PFSK-1 (cell line): ENCODE results near the gene S100A12.

ENCODE experiments used
- FOXP2 ChIP-seq: optimal IDR thresholded peaks from 2 replicates; pipeline ENCODE3; 2011; ENCODE audit warnings: borderline replicate concordance, control low read depth, inconsistent platforms; ENCODE audit not compliant: insufficient read depth; ENCODE audit errors: extremely low read length, extremely low read depth
- POLR2AphosphoS5 ChIP-seq: IDR thresholded peaks from 2 replicates; pipeline ENCODE4 v1.6.1; 2012; ENCODE audit warnings: low read depth, mild to moderate bottlenecking, control low read depth, low read length, moderate library complexity
- SIN3A ChIP-seq: IDR thresholded peaks from 2 replicates; pipeline ENCODE4 v1.6.1; 2012; ENCODE audit warnings: mild to moderate bottlenecking, low read length, moderate library complexity, borderline replicate concordance; ENCODE audit not compliant: insufficient read depth
- TAF1 ChIP-seq: IDR thresholded peaks from 2 replicates; pipeline ENCODE4 v1.6.1; 2012; ENCODE audit warnings: low read length, control low read depth, borderline replicate concordance; ENCODE audit not compliant: insufficient read depth
- TF ChIP-seq, protein P1 (sequence below), 2 experiments: IDR thresholded peaks; 2 replicates each; pipeline versions ENCODE4 v1.6.1 to v1.8.0; 2011 to 2012; ENCODE audit warnings: low read depth in 2 of 2, low read length in 2 of 2, control low read depth in 1 of 2, inconsistent platforms in 1 of 2, mild to moderate bottlenecking in 1 of 2, moderate library complexity in 1 of 2; ENCODE audit not compliant: insufficient read depth in 1 of 2

S100A12 gene

DNA sequence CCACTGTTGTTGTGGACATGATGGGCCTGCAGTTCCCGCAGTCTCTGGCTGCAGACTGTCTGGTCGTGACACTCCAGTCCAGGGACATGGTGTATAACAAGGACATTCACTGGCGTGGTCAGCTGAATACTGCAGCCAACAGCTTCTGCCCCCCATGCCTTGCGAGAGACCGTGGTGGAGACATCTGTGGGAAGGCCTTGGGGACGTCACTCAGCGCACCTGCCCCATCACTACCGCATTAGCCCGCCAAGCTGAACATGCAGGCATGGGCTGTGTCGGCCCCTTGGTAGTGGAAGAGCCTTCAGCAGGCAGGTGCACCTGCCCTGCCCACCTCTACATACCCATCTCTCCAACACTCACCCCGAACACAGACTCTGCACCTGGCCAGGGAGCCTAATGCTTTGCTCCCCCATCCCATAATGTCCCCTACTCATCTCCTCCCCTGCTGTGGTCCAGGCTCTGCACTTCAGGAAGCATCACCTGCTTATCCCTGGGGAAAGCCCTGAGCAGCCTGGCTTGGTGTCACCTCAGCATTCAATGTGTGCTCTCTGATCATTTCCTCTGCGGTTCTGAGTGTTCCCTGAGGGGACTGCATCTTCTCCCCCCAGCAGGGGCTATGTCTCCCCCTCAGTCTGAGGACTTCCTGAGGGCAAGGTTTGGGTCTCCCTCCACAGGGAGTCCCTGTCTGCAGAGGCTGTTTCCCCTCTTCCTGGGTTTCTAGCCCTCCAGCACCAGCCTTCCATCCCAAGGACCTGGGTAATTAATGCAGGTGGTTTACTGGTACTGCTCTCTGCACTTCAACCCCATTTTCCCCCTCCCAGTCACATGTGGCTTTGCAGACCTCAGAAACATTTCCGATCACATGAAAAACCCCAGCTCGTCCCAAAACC lies 30.0 kb downstream of the S100A12 start:
- TF ChIP-seq SIN3A (no peak), FOXP2 (no peak), TAF1 (no peak), POLR2AphosphoS5 (no peak)
- TF ChIP-seq, protein P1, sequence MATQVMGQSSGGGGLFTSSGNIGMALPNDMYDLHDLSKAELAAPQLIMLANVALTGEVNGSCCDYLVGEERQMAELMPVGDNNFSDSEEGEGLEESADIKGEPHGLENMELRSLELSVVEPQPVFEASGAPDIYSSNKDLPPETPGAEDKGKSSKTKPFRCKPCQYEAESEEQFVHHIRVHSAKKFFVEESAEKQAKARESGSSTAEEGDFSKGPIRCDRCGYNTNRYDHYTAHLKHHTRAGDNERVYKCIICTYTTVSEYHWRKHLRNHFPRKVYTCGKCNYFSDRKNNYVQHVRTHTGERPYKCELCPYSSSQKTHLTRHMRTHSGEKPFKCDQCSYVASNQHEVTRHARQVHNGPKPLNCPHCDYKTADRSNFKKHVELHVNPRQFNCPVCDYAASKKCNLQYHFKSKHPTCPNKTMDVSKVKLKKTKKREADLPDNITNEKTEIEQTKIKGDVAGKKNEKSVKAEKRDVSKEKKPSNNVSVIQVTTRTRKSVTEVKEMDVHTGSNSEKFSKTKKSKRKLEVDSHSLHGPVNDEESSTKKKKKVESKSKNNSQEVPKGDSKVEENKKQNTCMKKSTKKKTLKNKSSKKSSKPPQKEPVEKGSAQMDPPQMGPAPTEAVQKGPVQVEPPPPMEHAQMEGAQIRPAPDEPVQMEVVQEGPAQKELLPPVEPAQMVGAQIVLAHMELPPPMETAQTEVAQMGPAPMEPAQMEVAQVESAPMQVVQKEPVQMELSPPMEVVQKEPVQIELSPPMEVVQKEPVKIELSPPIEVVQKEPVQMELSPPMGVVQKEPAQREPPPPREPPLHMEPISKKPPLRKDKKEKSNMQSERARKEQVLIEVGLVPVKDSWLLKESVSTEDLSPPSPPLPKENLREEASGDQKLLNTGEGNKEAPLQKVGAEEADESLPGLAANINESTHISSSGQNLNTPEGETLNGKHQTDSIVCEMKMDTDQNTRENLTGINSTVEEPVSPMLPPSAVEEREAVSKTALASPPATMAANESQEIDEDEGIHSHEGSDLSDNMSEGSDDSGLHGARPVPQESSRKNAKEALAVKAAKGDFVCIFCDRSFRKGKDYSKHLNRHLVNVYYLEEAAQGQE (IDR thresholded peaks at IDR 0.05; ENCODE audit: insufficient read depth in 1 of 2, low read depth in 2 of 2, low read length in 2 of 2) = no peak

DNA sequence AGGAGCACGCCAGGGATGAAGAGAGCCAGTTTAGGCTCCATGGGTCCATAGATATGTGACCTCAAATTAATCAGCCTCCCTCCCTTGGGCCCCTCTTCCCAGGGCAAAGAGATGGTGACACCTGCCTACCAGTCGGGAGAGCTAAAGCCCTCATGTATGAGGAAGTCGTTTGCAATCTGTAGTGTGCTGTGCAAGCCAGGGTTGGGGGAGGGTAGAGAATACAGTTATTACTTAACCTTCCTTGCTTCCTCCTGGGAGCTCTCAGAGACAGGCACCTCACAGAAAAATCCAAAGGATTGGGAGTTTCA lies 30.7 kb downstream of the S100A12 start:
- TF ChIP-seq, protein P1 (IDR thresholded peaks at IDR 0.05; ENCODE audit: insufficient read depth in 1 of 2, low read depth in 2 of 2, low read length in 2 of 2) = no peak
- TF ChIP-seq SIN3A (no peak), POLR2AphosphoS5 (no peak), TAF1 (no peak), FOXP2 (no peak)

DNA sequence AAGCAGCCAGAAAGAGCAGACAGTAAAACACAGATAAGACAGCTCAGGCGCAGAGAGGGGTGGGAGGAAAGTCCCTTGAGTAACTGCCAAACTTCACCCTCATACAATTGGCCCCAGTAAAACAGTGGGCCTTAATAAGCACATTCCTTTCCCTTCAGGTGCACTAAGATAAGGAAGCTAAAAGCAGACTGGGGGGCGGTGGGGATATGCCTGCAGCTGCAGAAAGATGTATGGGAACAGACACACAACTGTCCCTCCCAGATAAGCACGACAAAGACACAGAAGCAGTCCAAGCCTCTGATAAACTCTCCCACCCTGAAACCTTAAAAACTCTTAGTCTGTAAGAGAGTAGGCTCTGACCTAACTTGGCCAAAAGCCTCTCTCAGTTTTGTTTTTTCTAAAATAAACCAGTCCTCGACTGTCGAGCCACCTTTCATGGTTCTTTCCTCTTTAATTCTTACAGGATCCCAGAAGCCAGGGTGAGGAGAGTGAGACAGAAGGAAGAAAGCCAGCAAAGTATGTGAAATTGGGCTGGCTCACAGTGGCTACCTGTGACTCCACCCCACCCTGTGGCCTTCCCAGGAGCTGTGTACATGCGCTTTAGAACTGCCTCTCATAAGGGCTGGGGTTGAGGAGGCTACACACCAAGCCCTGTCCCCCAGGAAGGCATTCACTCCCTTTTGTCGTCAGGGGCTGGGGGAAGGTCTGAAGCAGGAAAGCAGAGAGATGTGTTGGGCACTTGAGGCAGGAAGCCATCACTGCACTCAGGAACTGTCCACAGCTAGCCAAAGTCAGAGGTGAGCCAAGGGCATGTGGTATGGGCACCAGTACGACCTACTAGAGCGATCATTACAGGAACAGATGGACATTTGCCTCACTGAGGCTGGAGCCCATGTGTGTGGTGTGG lies 31.4 kb downstream of the S100A12 start:
- no peak for TF ChIP-seq SIN3A
- no peak for TF ChIP-seq POLR2AphosphoS5
- no peak for TF ChIP-seq TAF1
- TF ChIP-seq, protein P1 (IDR thresholded peaks at IDR 0.05; ENCODE audit: insufficient read depth in 1 of 2, low read depth in 2 of 2, low read length in 2 of 2) = no peak
- TF ChIP-seq FOXP2 = no peak

DNA sequence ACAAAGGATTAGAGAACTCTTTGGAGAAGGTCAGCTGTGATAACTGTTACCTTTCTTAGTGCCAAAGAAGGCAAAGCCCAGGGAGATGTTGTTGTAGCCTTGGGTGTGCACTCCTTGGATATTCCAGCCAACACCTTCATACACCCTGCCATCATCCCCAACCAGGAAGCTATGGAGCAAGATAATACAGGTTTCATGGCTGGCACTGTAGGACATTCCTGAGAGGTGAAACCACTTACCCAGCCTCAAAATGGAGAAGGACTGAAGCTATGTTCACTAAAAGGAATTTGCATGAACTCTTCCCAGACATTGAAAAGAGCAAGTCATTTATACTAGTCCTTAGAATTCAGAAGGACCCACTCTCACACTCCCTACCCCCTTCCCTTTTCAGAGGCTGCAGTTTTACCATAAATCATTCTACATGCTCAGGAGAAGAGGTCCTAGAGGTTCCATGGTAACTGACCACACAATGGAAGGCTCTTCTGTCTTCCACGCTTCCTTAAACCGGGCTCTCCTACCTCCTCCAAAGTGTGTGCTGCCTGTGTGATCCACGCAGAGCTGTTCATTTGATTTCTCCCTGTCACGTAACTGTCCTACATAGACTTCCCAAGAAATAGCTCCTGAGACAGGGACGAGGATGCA lies 32.3 kb downstream of the S100A12 start:
- no peak for TF ChIP-seq SIN3A
- TF ChIP-seq FOXP2 = no peak
- no peak for TF ChIP-seq TAF1
- TF ChIP-seq POLR2AphosphoS5 = no peak
- TF ChIP-seq, protein P1 (IDR thresholded peaks at IDR 0.05; ENCODE audit: insufficient read depth in 1 of 2, low read depth in 2 of 2, low read length in 2 of 2) = no peak
